Left ventricle myocardium inferior (tissue), 1 donor: Measurements from ENCODE around the gene IL24. TPM values are rescaled to one million over a fixed set of nuclear protein-coding genes. Genes with fewer than 3 reads are reported as not detected.
"Not testable (repeated sequence)": the region's sequence is repeated elsewhere in the genome, so short reads cannot be mapped to it uniquely, and the experiment has no call there.

Source experiments
- DNase-seq: peaks from one replicate; pipeline ENCODE4 v3.0.0-alpha.2; 2020
- H3K27ac ChIP-seq: fragments of 200-600 bp; replicated peaks from 2 replicates; pipeline ENCODE4 v1.8.0; 2021
- H3K27me3 ChIP-seq: fragments of 200-600 bp; 2 replicates; pipeline ENCODE4 v1.8.0; 2021; ENCODE audit warnings: low read depth
- H3K36me3 ChIP-seq: fragments of 200-600 bp; 2 replicates; pipeline ENCODE4 v1.8.0; 2021
- H3K4me1 ChIP-seq: fragments of 200-600 bp; 2 replicates; pipeline ENCODE4 v1.8.0; 2021
- H3K4me3 ChIP-seq: fragments of 200-600 bp; 2 replicates; pipeline ENCODE4 v1.8.0; 2021; ENCODE audit warnings: mild to moderate bottlenecking, moderate library complexity
- H3K9me3 ChIP-seq: fragments of 200-600 bp; replicated peaks from 2 replicates; pipeline ENCODE4 v1.8.0; 2021
- CTCF ChIP-seq: fragments of 200-600 bp; IDR thresholded peaks from 2 replicates; pipeline ENCODE4 v1.8.0; 2021; ENCODE audit warnings: antibody characterized with exemption, mild to moderate bottlenecking, borderline replicate concordance
- intact Hi-C: fragments of 100-400 bp; cut with micrococcal nuclease; formaldehyde crosslinking; loops from one replicate; pipeline ENCODE4 v1.11.0; 2022
- total RNA-seq: library from RNA; stranded (reverse); fragmentation: NEBNext Ultra II Directional; extraction: Animal tissue kit (Norgen Biotek cat#: 25700); gene quantifications from one replicate; pipeline ENCODE4 v1.2.1, GENCODE V29; 2021
- donor health status: DM: no; HTN: yes; CAD: no; lungs with severe emphysema.

IL24 gene
- total RNA-seq, 1 donor from 2014 or later: not detected

GRCh38 chr1:206923009-206923960, 26.0 kb downstream of the IL24 start:
- Histone ChIP-seq H3K9me3 (no peaks in the 10 kb centered on the region), H3K27ac (no peak overlapping the region), H3K4me1 (peaks cover 5% of the 10 kb centered on the region), H3K27me3 (no peaks in the 10 kb centered on the region), H3K4me3 (no peak overlapping the region), H3K36me3 (no peaks in the 10 kb centered on the region)
- no peak for TF ChIP-seq CTCF
- intact Hi-C loops: no loop called here
- no peak for DNase-seq

GRCh38 chr1:206923961-206924557, 26.8 kb downstream of the IL24 start:
- H3K4me1 ChIP-seq, H3K36me3 ChIP-seq, H3K27ac ChIP-seq, H3K9me3 ChIP-seq, intact Hi-C loops, H3K27me3 ChIP-seq, H3K4me3 ChIP-seq, DNase-seq: not testable (repeated sequence)

- Histone ChIP-seq H3K4me1 (peaks cover 5% of the 10 kb centered on the region), H3K4me3 (no peak overlapping the region), H3K36me3 (no peaks in the 10 kb centered on the region), H3K27ac (no peak overlapping the region), H3K9me3 (no peaks in the 10 kb centered on the region), H3K27me3 (no peaks in the 10 kb centered on the region)
- DNase-seq: no peak
- intact Hi-C loops: no loop called here
- TF ChIP-seq CTCF: no peak
Measured at GRCh38 chr1:206924592-206925105, 27.4 kb downstream of the IL24 start.

- Histone ChIP-seq H3K27ac (no peak overlapping the region), H3K9me3 (no peaks in the 10 kb centered on the region), H3K4me3 (no peak overlapping the region), H3K27me3 (no peaks in the 10 kb centered on the region), H3K4me1 (peaks cover 5% of the 10 kb centered on the region), H3K36me3 (no peaks in the 10 kb centered on the region)
- DNase-seq: no peak
- TF ChIP-seq CTCF: peak; percentile 20
- intact Hi-C loops: no loop called here
Measured at GRCh38 chr1:206925106-206925736, 28.0 kb downstream of the IL24 start.

- Histone ChIP-seq H3K4me1 (peaks cover 5% of the 10 kb centered on the region), H3K27ac (no peak overlapping the region), H3K36me3 (no peaks in the 10 kb centered on the region), H3K27me3 (no peaks in the 10 kb centered on the region), H3K9me3 (no peaks in the 10 kb centered on the region), H3K4me3 (no peak overlapping the region)
- intact Hi-C loops: no loop called here
- no peak for DNase-seq
- no peak for TF ChIP-seq CTCF
Measured at GRCh38 chr1:206926286-206926685, 29.0 kb downstream of the IL24 start.
